NB4 (cell line): ENCODE data around the gene CLEC2A.
"Not testable (repeated sequence)": the region's sequence is repeated elsewhere in the genome, so short reads cannot be mapped to it uniquely, and the experiment has no call there.

Experiments
- CTCF ChIP-seq: IDR thresholded peaks from one replicate; pipeline ENCODE4 v1.5.1; 2012; ENCODE audit warnings: low read depth, low read length
- MYC ChIP-seq: IDR thresholded peaks from 2 replicates; pipeline ENCODE4 v1.6.1; 2011; ENCODE audit warnings: low read depth, low read length
- POLR2A ChIP-seq: IDR thresholded peaks from 2 replicates; pipeline ENCODE4 v1.6.1; 2011; ENCODE audit warnings: mild to moderate bottlenecking; ENCODE audit not compliant: insufficient read length; ENCODE audit errors: extremely low read depth
- TF ChIP-seq, protein P1 (sequence below): IDR thresholded peaks from 2 replicates; pipeline ENCODE4 v1.6.1; 2011; ENCODE audit warnings: low read depth, low read length

GRCh38 chr12:9976626-9977025 is 44.5 kb upstream of the CLEC2A start:
- TF ChIP-seq MYC, CTCF, POLR2A: not testable (repeated sequence)
- TF ChIP-seq, protein P1, sequence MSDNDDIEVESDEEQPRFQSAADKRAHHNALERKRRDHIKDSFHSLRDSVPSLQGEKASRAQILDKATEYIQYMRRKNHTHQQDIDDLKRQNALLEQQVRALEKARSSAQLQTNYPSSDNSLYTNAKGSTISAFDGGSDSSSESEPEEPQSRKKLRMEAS, result not testable (repeated sequence)
